Measurements from ENCODE around the gene SETD3.

SETD3 gene

DNA sequence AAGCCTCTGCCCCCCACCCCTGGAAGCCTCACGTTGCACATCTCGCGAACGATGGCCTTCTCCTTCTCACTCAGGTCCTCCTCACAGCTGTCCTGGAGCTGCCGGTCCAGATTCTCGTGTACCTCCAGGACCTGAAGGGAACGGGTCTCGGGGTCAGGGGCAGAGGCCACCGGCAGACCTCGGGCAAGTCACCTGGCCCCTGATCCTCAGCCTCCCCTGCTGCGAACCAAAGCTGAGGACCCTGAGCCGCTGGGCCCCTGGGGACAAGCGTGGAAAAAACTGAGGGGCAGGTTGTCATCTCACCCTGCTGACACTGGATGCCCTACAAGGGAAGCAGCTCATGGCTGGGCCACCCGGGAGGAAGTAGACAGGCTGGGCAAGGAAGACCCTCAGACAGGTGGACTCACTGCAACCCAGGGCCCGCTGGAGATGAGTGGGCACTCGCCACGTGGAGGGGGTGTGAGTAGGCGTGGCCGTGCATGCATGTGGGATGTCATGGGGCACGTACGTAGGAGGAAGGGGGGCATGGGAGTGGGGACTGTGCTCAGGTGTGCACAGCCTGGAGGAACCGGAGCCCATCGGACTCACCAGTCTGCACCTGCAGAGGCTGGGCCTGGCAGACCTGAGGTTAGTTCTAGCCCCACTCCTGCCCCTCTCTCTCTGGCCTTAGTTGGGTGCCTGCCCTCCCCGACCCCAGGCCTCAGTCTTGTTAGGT is 35.7 kb upstream of the SETD3 start:
- DNase-seq, result no peak

DNA sequence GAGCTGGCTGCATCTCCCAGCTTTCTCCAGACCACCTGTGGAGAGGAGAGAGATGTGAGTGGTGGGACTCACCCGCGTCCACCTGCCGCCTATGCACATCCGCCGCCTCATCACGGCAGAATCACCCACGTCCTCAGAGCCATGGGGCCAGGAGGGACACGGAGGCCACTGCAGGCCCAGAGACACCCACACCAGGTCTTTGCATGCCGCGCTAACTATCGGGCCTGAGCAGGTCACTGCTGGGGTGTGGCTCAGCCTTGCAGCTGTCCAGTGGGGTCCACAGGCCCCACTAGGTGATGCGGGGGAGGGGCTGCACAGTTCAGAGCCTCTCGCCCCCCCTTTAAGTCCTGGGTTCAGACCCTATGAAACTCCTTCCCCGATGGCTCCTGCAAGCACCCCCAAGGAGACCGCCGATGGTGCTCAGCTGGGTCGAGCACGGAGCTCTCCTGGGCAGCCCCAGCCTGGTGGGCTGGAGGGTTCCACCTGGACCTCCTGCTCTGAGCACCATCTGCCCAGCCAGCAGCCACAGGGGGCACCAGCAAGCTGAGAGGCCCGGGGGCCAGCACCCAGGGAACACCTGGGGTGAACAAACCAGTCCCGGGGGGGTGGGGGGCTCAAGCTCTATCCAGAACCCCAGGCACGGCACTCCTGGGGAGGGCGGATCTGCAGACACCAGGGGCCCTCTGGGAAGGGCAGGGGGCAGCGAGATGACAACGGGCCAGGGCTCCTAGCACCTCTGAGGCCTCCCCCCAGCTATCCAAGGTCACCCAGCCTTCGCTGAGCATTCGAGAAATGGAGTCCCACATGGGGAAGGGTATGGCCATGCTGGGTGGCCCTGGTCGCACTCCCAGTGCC is 34.9 kb upstream of the SETD3 start:
- DNase-seq, result no peak

- DNase-seq, result no peak
These were observed 34.1 kb upstream of the SETD3 start for GRCh38 chr14:99514552-99515300.

DNA sequence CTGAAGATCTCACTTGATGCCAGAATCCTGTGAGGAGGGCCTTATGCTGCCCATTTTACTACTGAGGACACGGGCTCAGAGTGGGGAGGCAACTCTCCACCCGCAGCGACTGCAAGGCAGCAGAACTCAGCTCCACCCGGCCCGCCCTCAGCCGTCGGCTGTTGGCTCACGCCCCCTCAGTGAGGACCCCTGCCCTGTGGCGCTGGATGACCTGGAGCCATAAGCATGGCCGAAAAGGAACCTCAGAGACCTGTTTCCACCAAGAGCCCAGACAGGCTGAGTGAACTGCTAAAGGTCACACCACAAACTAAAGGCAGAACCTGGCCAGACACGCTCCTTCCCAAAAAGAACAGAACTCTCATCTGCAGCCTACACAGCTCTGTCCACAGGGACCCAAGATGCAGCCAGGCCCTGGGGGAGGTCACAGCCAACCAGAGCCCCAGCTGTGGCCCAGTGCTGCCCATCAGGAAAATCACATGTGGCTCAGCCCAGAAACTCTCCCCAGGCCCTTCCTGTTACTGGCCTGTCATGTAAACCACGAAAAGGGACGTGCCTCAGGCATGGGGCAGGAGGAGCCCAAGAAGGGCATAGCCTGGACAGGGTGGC is 33.4 kb upstream of the SETD3 start:
- DNase-seq, result no peak

- no peak for DNase-seq
These were observed 32.6 kb upstream of the SETD3 start for GRCh38 chr14:99513183-99513694.

DNA sequence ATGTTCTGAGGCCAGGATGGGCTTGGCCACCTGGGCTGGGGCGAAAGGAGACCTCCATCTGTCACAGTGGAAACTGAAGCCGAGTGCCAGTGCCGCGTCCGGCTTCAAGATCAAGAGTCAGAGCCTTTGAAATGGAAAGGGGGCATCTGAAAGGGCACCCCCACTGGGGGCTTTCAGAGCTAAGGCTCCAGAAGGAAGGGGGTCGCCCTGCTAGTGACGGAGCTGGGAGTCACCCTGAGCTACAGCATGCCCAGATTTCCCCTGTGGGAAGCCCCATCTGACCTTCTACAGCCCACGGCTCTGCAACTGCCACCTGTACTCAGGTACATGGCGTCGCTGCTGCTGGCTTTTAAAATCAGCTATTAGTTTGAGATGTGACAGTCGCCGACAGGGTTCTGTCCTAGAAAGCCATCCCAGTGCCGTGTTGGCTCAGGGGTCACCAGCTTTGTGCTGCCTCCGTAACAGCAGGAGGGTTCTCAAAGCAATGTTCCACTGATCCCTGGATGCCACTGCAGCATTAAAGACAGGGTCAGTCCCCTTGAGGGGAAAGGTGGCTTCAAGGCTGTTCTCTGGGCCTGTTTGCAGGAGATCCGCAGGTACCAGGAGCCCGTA is 32.0 kb upstream of the SETD3 start:
- DNase-seq, result no peak

DNA sequence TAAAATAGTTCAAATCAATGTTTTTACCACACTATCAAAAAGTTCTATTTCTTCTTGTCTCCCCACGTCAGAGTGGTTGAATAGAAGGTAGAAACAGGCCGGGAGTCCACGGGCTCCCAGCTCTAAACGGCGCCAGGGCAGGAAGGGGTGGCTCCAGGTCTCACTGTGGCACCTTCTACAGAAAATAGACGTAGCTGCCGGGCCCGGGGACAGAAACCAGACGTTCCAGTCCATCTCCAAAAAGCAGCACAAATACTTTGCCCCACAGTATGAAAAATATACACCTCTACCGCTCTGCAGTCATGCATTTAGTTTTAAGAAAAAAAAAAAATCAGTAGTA is 31.4 kb upstream of the SETD3 start:
- no peak for DNase-seq

- DNase-seq, result no peak
These were observed 30.9 kb upstream of the SETD3 start for GRCh38 chr14:99511421-99512109.

DNA sequence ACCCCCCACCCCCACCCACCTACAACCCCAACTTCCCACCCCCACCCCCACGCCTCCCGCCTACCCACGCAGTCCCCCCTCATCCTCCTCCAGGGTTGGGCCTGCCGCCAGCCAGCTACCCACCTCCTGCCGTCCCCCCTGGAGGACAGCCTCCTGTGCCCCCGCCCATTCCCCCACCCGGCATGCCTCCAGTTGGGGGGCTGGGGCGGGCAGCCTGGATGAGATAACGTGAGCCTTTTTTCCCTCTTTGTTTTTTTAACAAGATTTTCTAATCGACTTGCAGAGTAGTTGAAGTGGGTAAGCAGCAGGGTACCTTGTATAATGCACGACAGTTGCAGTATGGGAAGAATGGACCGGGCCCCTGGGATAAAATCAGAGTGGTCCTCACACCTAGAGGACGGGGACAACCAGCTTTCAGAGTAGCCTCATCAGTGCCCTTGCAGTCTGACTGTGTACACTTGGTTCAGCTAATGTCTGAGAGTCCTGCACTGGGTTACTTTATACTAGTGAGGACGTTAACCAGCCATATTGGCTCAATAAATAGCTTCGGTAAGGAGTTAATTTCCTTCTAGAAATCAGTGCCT is 30.0 kb upstream of the SETD3 start:
- no peak for DNase-seq

DNA sequence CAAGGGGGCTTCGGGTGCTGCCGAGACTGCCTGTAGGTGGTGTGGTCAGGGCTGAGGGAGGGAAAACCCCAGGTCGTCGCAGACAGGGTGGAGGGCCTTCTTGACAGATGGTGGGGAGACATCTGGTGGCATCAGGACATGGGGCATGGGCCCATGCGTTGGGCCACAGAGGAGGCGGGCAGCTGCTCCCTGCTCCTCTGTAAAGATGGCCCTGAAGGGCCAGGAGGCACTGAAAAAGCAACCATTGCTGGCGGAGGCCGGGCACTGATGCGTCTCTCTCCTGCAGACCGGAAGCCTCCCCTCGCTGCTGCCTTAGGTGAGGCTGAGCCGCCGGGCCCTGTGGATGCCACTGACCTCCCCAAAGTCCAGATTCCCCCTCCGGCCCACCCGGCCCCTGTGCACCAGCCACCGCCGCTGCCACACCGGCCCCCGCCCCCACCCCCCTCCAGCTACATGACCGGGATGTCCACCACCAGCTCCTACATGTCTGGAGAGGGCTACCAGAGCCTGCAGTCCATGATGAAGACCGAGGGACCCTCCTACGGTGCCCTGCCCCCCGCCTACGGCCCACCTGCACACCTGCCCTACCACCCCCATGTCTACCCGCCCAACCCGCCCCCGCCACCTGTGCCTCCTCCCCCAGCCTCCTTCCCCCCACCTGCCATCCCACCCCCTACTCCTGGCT is 29.4 kb upstream of the SETD3 start:
- no peak for DNase-seq

- no peak for DNase-seq
These were observed 28.4 kb upstream of the SETD3 start for GRCh38 chr14:99508896-99509629.

DNA sequence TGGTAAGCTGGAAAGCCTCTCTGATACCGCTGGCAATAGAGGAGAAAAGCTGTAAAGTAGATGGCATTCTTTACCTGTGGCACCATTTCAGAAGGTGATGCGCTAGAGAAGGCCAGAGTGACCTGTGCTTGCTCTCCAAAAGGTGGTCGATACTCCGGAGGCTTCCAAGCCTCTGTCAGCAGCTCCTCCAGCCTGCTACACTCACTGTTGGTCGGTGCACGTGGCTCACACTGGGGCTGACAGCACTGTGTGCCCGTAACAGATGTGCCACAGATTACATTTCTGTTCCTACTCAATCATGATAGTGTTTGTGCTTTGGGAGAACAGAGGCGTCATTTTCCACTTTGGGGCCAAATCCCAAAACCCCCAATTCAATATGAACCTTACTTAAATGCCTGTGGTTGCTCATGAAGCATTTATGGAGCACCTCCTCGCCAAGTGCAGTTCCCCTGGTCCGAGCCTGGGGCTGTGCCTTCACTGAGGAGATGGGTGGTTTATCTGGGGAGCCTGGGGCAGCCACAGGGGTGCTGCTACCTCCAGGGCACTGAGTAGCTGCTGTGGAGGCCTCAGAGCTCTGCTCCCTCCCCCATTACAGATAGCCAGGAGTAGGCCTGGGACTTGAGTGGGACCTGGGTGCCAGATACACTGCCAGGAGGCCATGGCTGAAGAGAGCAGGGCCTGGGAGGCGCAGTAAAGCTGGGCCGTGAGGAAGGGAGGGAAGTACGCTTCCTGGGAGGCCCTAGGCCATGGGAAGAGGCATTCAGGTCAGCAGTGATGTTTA is 27.4 kb upstream of the SETD3 start:
- DNase-seq, result no peak

GRCh38 chr14:99506276-99506675 is 25.6 kb upstream of the SETD3 start:
- no peak for DNase-seq

DNA sequence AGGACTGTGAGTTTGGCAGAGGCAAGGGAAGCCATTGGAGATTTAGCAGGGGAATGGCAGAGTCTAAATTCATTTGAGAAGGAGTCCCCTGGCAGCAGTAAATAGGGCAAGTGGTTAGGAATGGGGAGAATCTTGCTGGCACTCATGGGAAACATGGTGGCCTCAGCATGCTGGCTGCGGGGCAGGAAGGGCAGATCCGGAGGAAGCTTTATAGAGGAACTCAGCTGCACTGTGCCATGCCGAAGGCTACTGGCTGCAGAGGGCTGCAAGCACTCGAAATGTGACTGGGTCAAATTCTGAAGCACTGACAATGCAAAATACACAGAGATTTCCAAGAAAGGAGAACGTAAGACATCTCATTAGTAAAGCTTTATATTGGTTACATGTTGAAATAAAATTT is 24.4 kb upstream of the SETD3 start:
- no peak for DNase-seq

GRCh38 chr14:99503848-99504453 is 23.3 kb upstream of the SETD3 start:
- DNase-seq, result no peak

GRCh38 chr14:99502989-99503421 is 22.3 kb upstream of the SETD3 start:
- DNase-seq, result no peak

GRCh38 chr14:99497894-99498293 is 17.2 kb upstream of the SETD3 start:
- DNase-seq, result no peak

DNA sequence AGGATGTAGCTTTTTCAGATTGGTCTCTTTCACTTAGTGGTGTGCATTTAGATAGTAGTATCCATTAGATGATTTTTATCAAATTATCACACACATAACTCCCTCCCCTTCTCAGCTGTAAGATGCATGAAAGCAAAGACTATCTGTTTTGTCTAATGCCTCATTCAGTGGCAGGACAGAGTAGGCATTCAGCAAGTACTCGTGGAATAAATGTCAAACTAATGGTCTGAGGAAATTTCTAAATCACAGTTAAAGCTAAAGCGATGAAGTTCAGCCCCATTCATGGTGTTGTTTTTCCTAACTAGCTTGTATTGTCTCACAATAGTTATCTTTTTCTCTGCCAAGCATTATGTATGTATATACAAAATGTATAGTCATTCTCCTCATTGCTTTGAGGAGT is 16.7 kb upstream of the SETD3 start:
- no peak for DNase-seq

DNA sequence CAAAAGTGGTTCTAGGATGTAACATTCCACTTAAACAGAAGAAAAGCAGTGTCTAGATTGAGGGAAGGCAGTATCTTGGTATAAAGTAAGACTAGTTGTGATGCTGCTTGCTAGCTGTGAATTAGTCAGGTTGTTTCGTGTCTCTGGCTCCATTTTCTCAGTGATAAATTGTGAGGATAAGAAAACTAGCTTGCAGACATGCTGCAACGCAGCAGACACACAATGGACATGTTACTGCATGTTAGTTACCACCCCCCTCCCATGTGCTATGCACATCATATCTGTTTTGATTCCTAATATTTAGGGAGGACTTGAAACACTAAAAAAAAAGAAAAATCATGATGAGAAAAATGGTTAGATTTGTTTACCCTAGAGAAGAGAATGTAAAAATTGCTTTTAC is 3.4 kb upstream of the SETD3 start:
- DNase-seq, result no peak
